ENCODE results near the gene KLHL28.

Gene KLHL28, protein sequence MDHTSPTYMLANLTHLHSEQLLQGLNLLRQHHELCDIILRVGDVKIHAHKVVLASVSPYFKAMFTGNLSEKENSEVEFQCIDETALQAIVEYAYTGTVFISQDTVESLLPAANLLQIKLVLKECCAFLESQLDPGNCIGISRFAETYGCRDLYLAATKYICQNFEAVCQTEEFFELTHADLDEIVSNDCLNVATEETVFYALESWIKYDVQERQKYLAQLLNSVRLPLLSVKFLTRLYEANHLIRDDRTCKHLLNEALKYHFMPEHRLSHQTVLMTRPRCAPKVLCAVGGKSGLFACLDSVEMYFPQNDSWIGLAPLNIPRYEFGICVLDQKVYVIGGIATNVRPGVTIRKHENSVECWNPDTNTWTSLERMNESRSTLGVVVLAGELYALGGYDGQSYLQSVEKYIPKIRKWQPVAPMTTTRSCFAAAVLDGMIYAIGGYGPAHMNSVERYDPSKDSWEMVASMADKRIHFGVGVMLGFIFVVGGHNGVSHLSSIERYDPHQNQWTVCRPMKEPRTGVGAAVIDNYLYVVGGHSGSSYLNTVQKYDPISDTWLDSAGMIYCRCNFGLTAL

DNA sequence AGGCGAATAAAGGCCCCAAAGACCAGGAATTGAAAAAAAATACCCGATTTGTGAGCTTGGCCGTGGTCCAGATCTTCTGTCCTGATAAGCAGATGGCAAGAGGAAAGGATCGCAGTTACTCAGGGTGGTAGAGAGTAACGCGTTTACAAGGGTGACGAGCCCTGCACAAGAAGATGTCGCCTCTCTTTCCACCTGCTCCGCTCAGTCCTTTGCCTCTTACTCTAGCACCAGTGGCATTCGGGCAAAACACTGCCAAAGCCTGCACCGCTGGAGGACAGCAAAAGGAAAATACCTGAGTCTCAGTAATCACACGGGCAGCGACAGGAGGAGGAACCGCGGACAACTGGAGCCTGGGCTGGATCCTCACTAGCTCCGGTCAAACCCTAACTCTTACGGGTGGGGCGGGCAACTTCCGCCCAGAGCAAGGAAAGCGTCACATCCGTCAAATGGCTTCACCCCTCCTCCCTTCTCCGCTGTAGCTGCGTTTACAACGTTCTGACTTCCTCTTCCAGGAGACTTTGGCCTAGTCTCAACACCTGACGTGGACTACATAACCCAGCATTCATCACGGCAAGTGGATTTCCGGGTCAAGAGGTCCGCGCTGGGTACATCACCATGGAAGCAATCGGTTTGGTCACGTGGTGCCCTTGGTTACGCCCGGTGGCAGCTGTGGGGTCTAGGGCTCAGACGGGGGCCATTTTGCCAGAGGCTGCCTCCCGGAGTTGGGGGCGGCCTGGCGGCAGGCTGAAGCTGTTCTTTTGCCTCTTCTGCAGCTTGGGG is at the start of gene KLHL28, which contains the start of gene TOGARAM1:
Gene KLHL28, minus strand, starts transcription at position 394 of the 780 bp plus-strand sequence. CDS start 16,019 bp downstream, outside the sequence.
Gene TOGARAM1, plus strand, starts transcription at position 637 of the 780 bp plus-strand sequence. CDS start 232 bp downstream, outside the sequence.
- DNase-seq (ENCODE audit: low spot score), result peak; percentile 99

DNA sequence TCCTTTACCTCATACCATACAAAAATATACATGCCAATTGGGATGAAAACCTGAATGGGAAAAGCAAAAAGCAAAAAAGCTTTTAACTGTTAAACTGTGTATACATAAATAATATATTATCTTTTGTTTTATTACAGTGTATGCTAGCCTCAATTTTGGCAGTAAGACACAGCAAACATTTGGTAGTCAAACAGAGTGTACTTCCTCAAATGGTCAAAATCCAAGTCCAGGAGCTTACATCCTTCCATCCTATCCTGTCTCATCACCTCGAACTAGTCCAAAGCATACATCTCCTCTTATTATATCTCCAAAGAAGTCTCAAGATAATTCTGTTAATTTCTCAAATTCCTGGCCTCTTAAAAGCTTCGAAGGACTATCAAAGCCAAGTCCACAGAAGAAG is 42.2 kb upstream of the KLHL28 start:
- DNase-seq (ENCODE audit: low spot score), result no peak

DNA sequence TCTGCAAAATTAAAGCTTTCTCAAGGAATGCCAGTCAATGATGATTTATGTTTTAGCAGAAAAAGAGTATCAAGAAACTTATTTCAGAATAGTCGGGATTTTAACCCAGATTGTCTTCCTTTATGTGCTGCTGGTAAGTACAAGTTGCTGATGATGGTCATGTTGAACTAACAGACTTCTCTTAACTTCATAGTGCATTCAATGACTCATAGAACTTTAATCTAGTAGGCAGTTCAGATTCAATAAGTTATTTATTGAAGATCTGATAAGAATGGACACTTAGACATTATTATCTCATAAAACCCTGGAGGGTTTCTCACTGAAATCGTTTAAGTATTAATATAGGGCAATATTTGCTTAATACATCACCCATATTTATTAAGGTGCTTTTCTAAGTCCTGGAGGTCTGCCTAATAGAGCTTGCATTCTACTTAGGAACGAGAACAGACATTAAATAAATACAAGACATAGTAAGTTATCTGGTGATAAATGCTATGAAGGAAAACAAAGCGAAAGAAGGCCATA is 34.1 kb upstream of the KLHL28 start:
- no peak for DNase-seq (ENCODE audit: low spot score)

DNA sequence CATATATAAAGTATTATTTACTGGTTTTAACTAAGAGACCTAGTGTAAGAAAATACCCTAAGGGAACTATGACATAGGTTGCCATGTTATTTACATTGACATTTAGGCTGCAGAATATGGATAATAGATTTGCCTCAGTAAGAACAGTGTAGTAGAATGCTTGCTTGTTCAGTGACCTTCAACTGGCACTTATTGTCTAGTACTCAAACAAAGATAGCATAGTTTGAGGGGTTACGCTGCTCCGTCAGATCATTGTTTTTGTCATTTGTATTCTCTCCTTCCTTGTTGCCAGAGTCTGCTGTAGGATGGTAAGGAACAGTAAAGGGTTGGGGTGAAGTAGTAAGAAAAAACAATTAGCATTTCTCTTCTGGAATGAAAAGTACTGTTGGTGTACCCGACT is 33.4 kb upstream of the KLHL28 start:
- DNase-seq (ENCODE audit: low spot score), result no peak

DNA sequence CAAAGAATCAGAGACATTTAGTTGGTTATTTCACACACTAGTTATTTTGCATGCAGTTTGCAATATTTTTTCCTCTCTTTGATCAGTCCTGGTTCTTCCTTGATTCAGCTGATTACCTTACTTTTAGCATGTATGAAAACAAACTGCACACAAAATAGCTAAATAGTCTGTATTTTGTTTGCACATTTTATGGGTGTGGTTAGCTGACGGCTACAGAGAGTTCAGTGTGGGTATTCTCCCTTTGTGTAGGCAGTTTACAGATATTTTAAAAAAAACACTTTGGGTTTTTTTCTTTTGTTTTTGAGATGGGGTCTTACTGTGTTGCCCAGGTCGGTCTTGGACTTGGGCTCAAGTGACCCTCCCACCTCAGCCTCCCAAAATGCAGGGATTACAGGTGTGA is 28.8 kb upstream of the KLHL28 start:
- no peak for DNase-seq (ENCODE audit: low spot score)

DNA sequence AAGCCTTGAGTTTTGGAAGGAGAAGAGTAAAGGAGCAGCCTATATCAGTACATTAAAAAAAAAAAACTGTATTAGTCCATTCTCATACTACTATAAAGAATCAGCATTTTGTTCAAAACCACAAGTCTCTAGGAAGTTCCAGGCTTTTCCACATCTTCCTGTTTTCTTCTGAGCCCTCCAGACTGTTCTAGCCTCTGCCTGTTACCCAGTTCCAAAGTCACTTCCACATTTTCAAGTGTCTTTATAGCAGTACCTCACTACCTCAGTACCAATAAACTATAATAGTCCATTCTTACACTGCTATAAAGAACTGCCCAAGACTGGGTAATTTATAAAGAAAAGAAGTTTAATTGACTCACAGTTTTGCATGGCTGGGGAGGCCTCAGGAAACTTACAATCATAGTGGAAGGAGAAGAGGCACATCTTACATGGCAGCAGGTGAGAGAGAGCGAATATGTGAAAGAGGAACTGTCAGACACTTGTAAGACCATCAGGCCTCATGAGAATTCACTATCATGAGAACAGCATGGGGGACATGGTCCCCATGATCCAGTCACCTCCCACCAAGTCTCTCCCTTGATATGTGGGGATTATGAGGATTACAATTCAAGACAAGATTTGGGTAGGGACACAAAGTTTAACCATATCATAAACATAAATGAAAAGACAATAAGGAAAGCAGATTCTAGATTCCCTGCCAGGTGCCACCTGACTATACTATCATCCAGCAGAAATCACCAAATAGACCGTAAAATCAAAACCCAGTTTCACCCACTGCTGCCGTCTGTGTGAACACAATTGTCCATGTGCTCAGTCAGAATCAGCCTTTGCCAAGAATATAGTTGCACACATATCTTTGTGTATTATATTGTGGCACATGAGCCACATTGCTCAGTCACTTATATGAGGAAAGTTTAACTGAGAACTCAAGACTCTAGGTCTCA is 28.0 kb upstream of the KLHL28 start:
- no peak for DNase-seq (ENCODE audit: low spot score)

DNA sequence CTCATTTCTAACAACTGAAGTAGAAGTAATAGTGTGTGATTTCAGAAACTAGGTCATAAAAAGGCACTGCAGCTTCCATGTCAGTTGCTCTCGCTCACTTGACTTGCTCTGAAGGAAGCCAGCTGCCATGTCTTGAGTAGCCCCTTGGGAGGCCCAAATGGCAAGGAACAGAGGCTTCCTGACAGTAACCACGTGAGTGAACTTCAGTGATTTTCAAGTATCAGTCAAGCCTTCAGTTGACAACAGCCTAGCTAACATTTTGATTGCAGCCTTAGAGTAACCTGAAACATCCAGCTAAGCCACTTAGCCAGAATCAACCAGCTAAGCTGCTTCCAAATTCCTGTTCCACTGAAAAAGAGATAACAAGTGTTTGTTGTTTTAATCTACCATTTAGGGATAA is 26.9 kb upstream of the KLHL28 start:
- no peak for DNase-seq (ENCODE audit: low spot score)

DNA sequence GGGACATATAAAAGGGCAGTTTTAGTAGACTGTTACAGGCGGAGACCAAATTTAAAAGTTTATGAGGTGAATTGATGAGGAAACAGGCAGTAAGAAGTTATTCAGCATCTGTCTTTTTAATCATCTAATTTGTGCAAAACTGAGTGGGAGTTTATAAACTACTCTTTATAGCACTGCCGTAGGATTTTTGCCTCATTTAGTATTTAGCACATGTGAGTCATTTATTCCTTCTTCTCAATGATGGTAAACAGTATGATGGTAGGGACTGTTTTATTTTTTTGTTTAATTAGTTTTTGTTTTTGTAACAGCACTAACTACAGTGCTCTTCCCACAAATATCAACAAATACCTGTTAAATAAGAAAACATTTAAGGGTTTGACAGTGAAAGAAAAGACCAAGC is 20.8 kb upstream of the KLHL28 start:
- DNase-seq (ENCODE audit: low spot score), result no peak

DNA sequence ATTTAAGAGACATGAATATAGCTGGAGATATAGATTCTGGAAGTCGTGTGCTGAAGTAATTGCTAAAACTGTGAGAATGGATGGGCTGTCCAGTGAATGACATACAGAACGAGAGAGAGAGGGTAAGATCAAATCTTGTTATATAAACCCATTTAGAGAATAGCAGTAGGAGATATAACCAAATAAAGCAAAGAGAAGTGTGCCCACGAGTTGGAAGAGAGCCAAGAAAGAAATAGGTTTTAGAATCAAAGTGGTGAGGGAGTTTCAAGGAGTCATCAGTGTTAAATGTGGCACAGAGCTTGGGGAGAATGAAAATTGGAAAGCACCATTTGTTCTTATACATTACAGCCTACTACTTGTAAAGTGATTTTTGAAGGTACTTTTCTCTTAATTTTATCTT is 19.5 kb upstream of the KLHL28 start:
- DNase-seq (ENCODE audit: low spot score), result no peak

DNA sequence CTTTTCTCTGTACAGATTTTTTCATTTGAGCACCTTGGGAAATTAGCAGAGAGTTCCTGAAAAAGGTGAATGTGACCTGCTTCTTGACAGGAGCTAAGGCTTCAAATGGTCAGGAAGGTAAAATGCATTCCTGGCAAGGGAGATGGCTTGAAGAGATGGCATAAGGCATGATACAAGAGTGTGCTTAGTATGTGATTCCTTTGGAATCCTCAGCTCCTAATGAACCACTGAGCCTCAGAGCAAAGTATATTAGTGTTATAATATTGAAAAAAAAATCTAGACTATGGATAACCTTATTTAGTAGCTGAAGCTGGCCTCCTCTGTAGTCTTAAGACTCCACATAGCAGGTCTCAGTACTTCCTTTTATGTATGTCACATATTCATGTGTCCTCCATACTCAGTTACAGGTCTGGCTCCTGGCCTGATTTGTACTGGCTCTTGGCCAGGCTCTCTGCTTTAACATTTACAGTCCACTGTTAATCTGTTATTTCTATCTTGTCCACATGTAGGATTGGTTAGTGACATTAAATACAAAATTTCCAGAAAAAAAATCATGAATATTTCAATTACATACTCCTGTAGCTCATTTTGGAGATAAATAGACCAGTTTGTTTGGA is 18.1 kb upstream of the KLHL28 start:
- no peak for DNase-seq (ENCODE audit: low spot score)

DNA sequence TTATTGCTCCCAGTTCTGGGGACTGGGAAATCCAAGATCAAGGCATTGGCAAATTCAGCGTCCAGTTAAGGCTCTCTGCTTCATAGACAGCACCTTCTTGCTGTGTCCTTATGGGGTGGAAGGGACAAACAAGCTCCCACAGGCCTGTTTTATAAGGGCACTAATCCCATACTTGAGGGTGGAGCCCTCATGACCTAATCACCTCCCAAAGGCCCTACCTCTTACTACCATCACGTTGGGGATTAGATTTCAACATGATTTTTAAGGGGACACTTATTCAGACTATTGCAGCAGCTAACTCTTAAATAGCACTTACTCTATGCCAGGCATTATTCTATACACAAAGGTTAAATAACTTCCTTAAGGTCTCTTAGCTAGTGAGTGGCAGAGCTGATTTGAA is 17.5 kb upstream of the KLHL28 start:
- no peak for DNase-seq (ENCODE audit: low spot score)

DNA sequence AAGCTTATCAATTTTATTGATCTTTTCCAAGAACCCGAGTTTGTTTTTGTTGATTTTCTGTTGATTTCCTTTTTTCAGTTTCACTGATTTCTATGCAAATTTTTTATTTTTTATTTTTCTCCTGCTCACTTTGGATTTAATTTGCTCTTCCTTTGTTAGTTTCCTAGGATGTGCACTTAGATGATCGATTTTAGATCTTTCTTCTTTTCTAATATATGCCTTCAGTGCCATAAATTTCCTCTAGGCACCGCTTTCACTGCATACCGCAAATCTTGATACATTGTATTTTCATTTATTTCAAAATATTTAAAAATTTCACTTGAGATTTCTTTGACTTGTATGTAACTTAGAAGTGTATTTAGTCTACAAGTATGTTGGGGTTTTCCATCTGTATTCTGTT is 9.7 kb upstream of the KLHL28 start:
- DNase-seq (ENCODE audit: low spot score), result no peak

DNA sequence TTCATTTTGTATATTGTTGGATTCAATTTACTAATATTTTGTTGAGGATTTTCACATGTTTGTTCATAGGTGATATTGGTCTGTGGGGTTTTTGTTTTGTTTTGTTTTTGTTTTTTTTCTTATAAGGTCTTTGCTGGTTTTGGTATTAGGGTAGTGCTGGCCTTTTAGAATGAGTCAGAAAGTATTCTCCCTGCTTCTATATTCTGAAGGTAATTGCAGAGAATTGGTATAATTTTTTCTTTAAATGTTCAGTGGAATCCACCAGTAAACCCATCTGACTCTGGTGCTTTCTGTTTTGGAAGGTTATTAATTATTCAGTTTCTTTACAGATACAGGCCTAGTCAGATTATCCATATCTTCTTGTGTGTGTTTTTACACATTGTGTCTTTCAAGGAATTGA is 9.2 kb upstream of the KLHL28 start:
- DNase-seq (ENCODE audit: low spot score), result no peak

DNA sequence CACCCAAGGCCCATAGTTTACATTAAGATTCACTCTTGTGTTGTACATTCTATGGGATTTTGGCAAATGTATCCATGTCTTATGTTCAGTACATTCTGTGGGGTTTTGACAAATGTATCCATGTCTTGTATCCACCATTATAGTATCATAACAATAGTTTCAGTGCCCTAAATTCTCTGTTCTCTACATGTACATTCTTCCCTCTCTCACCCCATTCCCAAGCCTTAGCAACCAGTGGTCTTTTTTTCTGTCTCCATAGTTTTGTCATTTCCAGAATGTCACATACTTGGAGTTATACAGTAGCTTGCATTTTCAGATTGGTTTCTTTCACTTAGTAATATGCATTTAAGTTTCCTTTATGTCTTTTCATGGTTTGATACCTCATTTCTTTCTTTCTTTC is 7.0 kb upstream of the KLHL28 start:
- DNase-seq (ENCODE audit: low spot score), result no peak

DNA sequence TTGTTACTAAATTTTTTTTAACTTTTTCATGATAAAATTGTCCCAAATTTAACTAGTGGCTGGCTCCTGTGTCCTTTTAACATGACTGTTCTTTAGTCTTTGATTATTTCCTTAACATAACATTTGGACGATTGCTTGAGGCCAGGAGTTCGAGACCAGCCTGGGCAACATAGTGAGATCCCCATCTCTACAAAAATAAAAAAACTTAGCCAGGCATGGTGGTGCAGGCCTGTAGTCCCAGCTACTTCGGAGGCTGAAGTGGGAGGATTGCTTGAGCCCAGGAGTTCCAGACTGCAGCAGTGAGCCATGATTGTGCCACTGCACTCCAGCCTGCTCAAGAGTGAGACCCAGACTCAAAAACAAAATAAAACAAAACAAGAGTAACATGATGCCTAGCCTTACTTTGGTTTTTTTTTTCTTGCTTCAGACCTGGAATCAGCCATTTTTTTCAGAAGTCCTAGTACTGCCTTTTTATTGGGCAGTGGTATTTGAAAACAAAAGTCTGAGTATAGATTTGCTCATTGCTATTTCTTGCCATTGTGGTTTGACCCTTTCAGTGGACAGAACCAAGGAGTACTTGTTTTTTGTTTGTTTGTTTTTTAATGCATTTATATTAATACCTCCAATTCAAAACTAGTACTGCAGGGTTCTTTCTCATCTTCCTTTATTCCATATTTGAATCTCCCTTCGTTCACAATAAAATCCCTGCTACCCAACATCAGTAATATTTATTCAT is 5.0 kb upstream of the KLHL28 start:
- DNase-seq (ENCODE audit: low spot score), result no peak

DNA sequence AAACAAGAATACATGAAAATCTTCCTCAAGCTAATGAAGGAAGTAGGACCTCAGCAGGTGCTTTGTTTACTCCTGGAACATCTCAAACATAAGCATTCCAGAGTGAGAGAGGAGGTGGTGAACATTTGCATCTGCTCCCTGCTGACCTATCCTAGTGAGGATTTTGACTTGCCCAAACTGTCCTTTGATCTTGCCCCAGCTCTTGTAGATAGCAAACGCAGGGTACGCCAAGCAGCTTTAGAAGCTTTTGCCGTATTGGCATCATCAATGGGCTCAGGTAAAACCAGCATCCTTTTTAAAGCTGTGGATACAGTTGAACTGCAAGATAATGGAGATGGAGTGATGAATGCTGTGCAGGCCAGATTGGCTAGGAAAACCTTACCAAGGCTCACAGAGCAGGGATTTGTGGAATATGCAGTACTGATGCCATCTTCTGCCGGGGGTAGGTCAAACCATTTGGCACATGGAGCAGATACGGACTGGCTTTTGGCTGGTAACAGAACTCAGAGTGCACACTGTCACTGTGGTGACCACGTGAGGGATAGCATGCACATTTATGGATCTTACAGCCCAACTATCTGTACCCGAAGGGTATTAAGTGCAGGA is 2.1 kb upstream of the KLHL28 start:
- no peak for DNase-seq (ENCODE audit: low spot score)

DNA sequence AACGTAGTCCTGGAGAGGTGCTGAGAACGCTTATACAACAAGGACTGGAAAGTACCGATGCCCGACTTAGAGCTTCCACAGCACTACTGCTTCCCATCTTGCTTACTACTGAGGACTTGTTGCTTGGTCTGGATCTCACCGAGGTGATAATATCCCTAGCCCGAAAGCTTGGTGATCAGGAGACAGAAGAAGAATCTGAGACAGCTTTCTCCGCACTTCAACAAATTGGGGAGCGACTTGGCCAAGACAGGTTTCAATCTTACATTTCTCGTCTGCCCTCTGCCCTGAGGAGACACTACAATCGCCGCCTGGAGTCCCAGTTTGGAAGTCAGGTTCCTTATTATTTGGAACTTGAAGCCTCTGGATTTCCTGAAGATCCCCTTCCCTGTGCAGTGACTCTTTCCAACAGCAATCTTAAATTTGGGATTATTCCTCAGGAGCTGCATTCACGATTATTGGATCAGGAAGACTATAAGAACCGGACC is 1.3 kb upstream of the KLHL28 start:
- DNase-seq (ENCODE audit: low spot score), result peak; percentile 15

DNA sequence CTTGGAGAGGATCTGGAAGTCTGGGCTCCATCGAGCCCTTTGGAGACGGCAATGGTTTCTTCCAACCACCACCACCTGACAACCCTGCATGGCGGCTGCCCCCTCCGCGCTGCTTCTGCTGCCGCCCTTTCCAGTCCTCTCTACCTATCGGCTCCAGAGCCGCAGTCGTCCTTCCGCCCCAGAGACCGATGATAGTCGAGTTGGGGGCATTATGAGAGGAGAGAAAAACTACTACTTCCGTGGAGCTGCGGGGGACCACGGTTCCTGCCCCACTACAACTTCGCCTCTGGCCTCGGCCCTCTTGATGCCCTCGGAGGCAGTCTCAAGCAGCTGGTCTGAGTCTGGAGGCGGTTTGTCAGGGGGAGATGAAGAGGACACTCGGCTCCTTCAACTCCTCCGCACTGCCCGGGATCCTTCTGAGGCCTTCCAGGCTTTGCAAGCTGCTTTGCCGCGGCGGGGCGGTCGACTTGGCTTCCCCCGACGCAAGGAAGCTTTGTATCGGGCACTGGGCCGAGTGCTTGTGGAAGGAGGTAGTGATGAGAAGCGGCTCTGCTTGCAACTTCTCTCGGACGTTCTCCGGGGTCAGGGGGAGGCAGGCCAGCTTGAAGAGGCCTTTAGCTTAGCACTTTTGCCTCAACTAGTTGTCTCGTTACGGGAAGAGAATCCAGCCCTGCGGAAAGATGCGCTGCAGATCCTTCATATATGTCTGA is 742 bp upstream of the KLHL28 start:
- DNase-seq (ENCODE audit: low spot score), result peak; percentile 38

DNA sequence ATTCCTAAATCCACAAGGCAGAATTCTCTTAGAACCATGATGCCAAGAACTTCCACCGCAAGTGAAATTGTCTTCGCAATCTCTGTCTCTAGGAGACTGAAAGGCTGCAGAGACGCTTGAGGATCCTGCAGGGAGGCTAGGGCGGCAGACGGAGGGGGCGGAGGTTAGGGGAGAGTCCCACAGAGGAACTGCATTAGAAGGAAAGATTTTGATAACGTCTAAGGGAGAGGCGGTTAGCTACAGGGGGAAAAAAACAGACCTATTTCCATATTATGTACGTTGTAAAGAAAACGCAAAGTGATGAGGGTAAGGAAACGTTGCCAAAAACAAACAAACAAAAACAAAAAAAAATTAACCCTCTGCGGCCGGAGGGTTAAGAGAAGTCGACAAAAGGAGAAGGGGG is 595 bp downstream of the KLHL28 start:
- peak; percentile 65 for DNase-seq (ENCODE audit: low spot score)
